Measurements from ENCODE around the gene CAPN5. TPM values are rescaled to one million over a fixed set of nuclear protein-coding genes. Genes with fewer than 3 reads are reported as not detected.

The CAPN5 gene
- polyA plus RNA-seq, 2 of the 4 experiments (the other 2 are of a cell fraction): 9.4 to 12.9 TPM

GRCh38 chr11:77019976-77020595, 46.7 kb upstream of the CAPN5 start:
- TF ChIP-seq JUN (IDR thresholded peaks at IDR 0.05) (peak; percentile 77 to 94; a peak in 3 of 5 replicates), EP300 (IDR thresholded peaks at IDR 0.05) (peak; percentile 68 to 70; a peak in 3 of 5 replicates), FOSL2 (IDR thresholded peaks at IDR 0.05) (peak; percentile 86), FOSL2 (CRISPR knock-in tag; IDR thresholded peaks at IDR 0.05) (peak; percentile 90), JUNB (IDR thresholded peaks at IDR 0.05) (peak; percentile 92), GATA3 (IDR thresholded peaks at IDR 0.05; ENCODE audit: borderline replicate concordance) (peak; percentile 80), HDAC2 (IDR thresholded peaks at IDR 0.05) (no peak), MAX (IDR thresholded peaks at IDR 0.05) (peak; percentile 34; the same call in 1 of the 2 replicates), NPAS2 (CRISPR knock-in tag; IDR thresholded peaks at IDR 0.05; ENCODE audit: borderline replicate concordance) (no peak), SMC3 (IDR thresholded peaks at IDR 0.05) (0 out of 3 replicates have a peak, but pooled peaks have one; percentile 28), E2F6 (IDR thresholded peaks at IDR 0.05; ENCODE audit: borderline replicate concordance, low read depth) (no peak)
- DNase-seq (ENCODE audit: low read depth in 1 of 2, low spot score in 1 of 2) (peak; percentile 56 to 89), FAIRE-seq (peak; percentile 51), ATAC-seq (peak; percentile 93 to 97)
- Histone ChIP-seq H3K4me3 (no peak overlapping the region), H3K27ac (peak overlapping the region; percentile 68 to 77), H3K4me1 (peaks cover 58% of the 10 kb centered on the region), H3K4me2 (peak overlapping the region; percentile 70), H3K9me3 (no peaks in the 10 kb centered on the region)
- POLR2A ChIA-PET: no interaction called here
- 3% methylated on average over 2 of the region's 2 CpGs for WGBS (ENCODE audit: missing lambda C conversion rate)
- CTCF ChIA-PET: interaction anchor here (0.8 to 3.2 kb wide), 8 partner anchors 9 to 286 kb away, joined by 3 to 14 read pairs (median 6); partner anchors contain the start of gene B3GNT6

GRCh38 chr11:77020734-77021133, 46.0 kb upstream of the CAPN5 start:
- ChIA-PET POLR2A (no interaction called here), CTCF (interaction anchor here (0.8 to 3.2 kb wide), 8 partner anchors 9 to 287 kb away, joined by 3 to 14 read pairs (median 6); partner anchors contain the start of gene B3GNT6)
- no peak for TF ChIP-seq CHD4 (IDR thresholded peaks at IDR 0.05; ENCODE audit: borderline replicate concordance)
- TF ChIP-seq RARB (CRISPR knock-in tag; IDR thresholded peaks at IDR 0.05): no peak
- TF ChIP-seq FOXS1 (CRISPR knock-in tag; IDR thresholded peaks at IDR 0.05): no peak
- no peak for TF ChIP-seq JUNB (IDR thresholded peaks at IDR 0.05)
- no peak for TF ChIP-seq BCL3 (IDR thresholded peaks at IDR 0.05)
- TF ChIP-seq KDM1A (IDR thresholded peaks at IDR 0.05; ENCODE audit: low read depth): no peak
- TF ChIP-seq REST (IDR thresholded peaks at IDR 0.05): no peak
- TF ChIP-seq RAD21 (conservative IDR thresholded peaks at IDR 0.05 in 1 of 2, IDR thresholded peaks at IDR 0.05 in 1 of 2): no peak
- H3K4me2 ChIP-seq: peak overlapping the region; percentile 70
- ATAC-seq (peak; percentile 65 to 68; a peak in 5 of 6 replicates), FAIRE-seq (no peak), DNase-seq (ENCODE audit: low read depth in 1 of 2, low spot score in 1 of 2) (peak in 1 of 2 experiments; percentile 33)
- H3K4me1 ChIP-seq: peaks cover 56% of the 10 kb centered on the region
- 48% methylated on average over 2 of the region's 2 CpGs for WGBS (ENCODE audit: missing lambda C conversion rate)
- no peak overlapping the region for H3K4me3 ChIP-seq
- peak overlapping the region; percentile 68 to 77 for H3K27ac ChIP-seq
- H3K9me3 ChIP-seq: no peaks in the 10 kb centered on the region
